Testis (tissue), 2 donors: ENCODE measurements around the gene DENND6B.

Experiments
- CTCF ChIP-seq, 3 experiments: fragments of 450-650 bp in 2 of 3; fragments of 200-600 bp in 1 of 3; sonication (generic) in 1 of 3; IDR thresholded peaks; one replicate each; pipeline ENCODE4 v1.5.1; 2016 to 2019; ENCODE audit warnings: antibody characterized with exemption in 3 of 3, mild to moderate bottlenecking in 2 of 3, moderate library complexity in 1 of 3
- POLR2A ChIP-seq: fragments of 450-650 bp; IDR thresholded peaks from one replicate; pipeline ENCODE4 v1.6.1; 2017; ENCODE audit warnings: antibody characterized with exemption, mild to moderate bottlenecking, moderate library complexity

GRCh38 chr22:50329236-50329635 lies 2.4 kb upstream of the DENND6B start:
- TF ChIP-seq POLR2A (no peak), CTCF (IDR thresholded peaks at IDR 0.05) (no peak)
